Trophoblast cell (in vitro differentiated cells and primary cell): ENCODE data around the gene PCSK4.

Source experiments
- DNase-seq, 2 donors: peaks; one replicate each; pipeline ENCODE4 v3.0.0-alpha.2; 2016
- H2AFZ ChIP-seq: 2 replicates; pipeline ENCODE4 v1.6.1; 2013; ENCODE audit warnings: low read length, moderate library complexity, mild to moderate bottlenecking; ENCODE audit not compliant: insufficient read depth, poor library complexity
- H2AK5ac ChIP-seq: 2 replicates; pipeline ENCODE4 v1.6.1; 2013; ENCODE audit warnings: mild to moderate bottlenecking, low read length
- H2BK120ac ChIP-seq: 2 replicates; pipeline ENCODE4 v1.6.1; 2013; ENCODE audit warnings: low read length, mild to moderate bottlenecking, moderate library complexity; ENCODE audit not compliant: insufficient read depth, poor library complexity
- H2BK12ac ChIP-seq: 2 replicates; pipeline ENCODE4 v1.6.1; 2013; ENCODE audit warnings: mild to moderate bottlenecking, low read length, moderate library complexity
- H2BK5ac ChIP-seq: 2 replicates; pipeline ENCODE4 v1.6.1; 2013; ENCODE audit warnings: low read length, low read depth, moderate library complexity, mild to moderate bottlenecking; ENCODE audit not compliant: poor library complexity
- H3K14ac ChIP-seq: 2 replicates; pipeline ENCODE4 v1.6.1; 2013; ENCODE audit warnings: mild to moderate bottlenecking, low read length
- H3K18ac ChIP-seq: 2 replicates; pipeline ENCODE4 v1.6.1; 2013; ENCODE audit warnings: mild to moderate bottlenecking, low read length
- H3K23ac ChIP-seq: 2 replicates; pipeline ENCODE4 v1.6.1; 2013; ENCODE audit warnings: low read length
- H3K27ac ChIP-seq: 2 replicates; pipeline ENCODE4 v1.5.1; 2013; ENCODE audit warnings: low read depth, mild to moderate bottlenecking, inconsistent platforms, low read length, moderate library complexity
- H3K27me3 ChIP-seq: 2 replicates; pipeline ENCODE4 v1.6.1; 2013; ENCODE audit warnings: inconsistent platforms, mild to moderate bottlenecking, low read length, moderate library complexity; ENCODE audit not compliant: insufficient read depth
- H3K36me3 ChIP-seq, 2 experiments: 1 replicate in 1 of 2; 2 replicates in 1 of 2; pipeline ENCODE4 v1.6.1; 2013; ENCODE audit warnings: low read length in 2 of 2, mild to moderate bottlenecking in 2 of 2, moderate library complexity in 1 of 2; ENCODE audit not compliant: insufficient read depth in 2 of 2, control insufficient read depth in 1 of 2
- H3K4ac ChIP-seq: 2 replicates; pipeline ENCODE4 v1.6.1; 2013; ENCODE audit warnings: low read depth, mild to moderate bottlenecking, low read length, moderate library complexity
- H3K4me1 ChIP-seq, 2 experiments: 1 replicate in 1 of 2; 2 replicates in 1 of 2; pipeline ENCODE4 v1.6.1; 2013; ENCODE audit warnings: low read length in 2 of 2, mild to moderate bottlenecking in 2 of 2, moderate library complexity in 1 of 2; ENCODE audit not compliant: insufficient read depth in 2 of 2, control insufficient read depth in 1 of 2
- H3K4me2 ChIP-seq: 2 replicates; pipeline ENCODE4 v1.6.1; 2013; ENCODE audit warnings: inconsistent platforms, mild to moderate bottlenecking, low read length, moderate library complexity
- H3K4me3 ChIP-seq: 2 replicates; pipeline ENCODE4 v1.5.1; 2013; ENCODE audit warnings: mild to moderate bottlenecking, low read depth, low read length, inconsistent platforms
- H3K79me1 ChIP-seq: one replicate; pipeline ENCODE4 v1.6.1; 2013; ENCODE audit warnings: low read length
- H3K79me2 ChIP-seq: 2 replicates; pipeline ENCODE4 v1.6.1; 2013; ENCODE audit warnings: low read length, mild to moderate bottlenecking; ENCODE audit not compliant: control insufficient read depth, insufficient read depth, poor library complexity
- H3K9ac ChIP-seq: 2 replicates; pipeline ENCODE4 v1.6.1; 2013; ENCODE audit warnings: mild to moderate bottlenecking, low read length
- H3K9me3 ChIP-seq: 2 replicates; pipeline ENCODE4 v1.6.1; 2013; ENCODE audit warnings: low read depth, mild to moderate bottlenecking, control low read depth, inconsistent platforms, low read length; ENCODE audit not compliant: insufficient read depth
- H4K12ac ChIP-seq: 2 replicates; pipeline ENCODE4 v1.6.1; 2013; ENCODE audit warnings: low read depth, mild to moderate bottlenecking, low read length, moderate library complexity
- H4K8ac ChIP-seq: 2 replicates; pipeline ENCODE4 v1.6.1; 2013; ENCODE audit warnings: low read depth, mild to moderate bottlenecking, low read length, moderate library complexity
- H4K91ac ChIP-seq: one replicate; pipeline ENCODE4 v1.6.1; 2013; ENCODE audit warnings: low read depth, mild to moderate bottlenecking, low read length, moderate library complexity
- WGBS: extraction: QIAGEN DNeasy Blood & Tissue Kit; methylation state at CpG from one replicate; pipeline ENCODE4 v1.1.7; 2013; ENCODE audit warnings: missing lambda C conversion rate; ENCODE audit not compliant: insufficient read length, insufficient coverage; ENCODE audit errors: extremely low coverage; 5-methylcytosine and 5-hydroxymethylcytosine counted together

PCSK4 gene

GRCh38 chr19:1467215-1467489, 23.0 kb downstream of the PCSK4 start:
- no peak overlapping the region for H3K14ac ChIP-seq
- no peak overlapping the region for H3K4me2 ChIP-seq
- H3K36me3 ChIP-seq, result no peaks in the 10 kb centered on the region
- no peak overlapping the region for H4K91ac ChIP-seq
- H3K4ac ChIP-seq, result no peak overlapping the region
- peaks cover 30% of the 10 kb centered on the region for H3K9me3 ChIP-seq
- no peak overlapping the region for H3K23ac ChIP-seq
- H3K79me1 ChIP-seq, result no peaks in the 10 kb centered on the region
- peaks cover 73% of the 10 kb centered on the region for H3K27me3 ChIP-seq
- no peak overlapping the region for H2AK5ac ChIP-seq
- no peak overlapping the region for H2AFZ ChIP-seq
- no peak overlapping the region for H3K18ac ChIP-seq
- H3K4me3 ChIP-seq, result no peak overlapping the region
- H4K8ac ChIP-seq, result no peak overlapping the region
- no peak overlapping the region for H3K9ac ChIP-seq
- no peak for DNase-seq
- H3K79me2 ChIP-seq, result no peaks in the 10 kb centered on the region
- H2BK5ac ChIP-seq, result no peak overlapping the region
- no peak overlapping the region for H2BK12ac ChIP-seq
- H2BK120ac ChIP-seq, result no peak overlapping the region
- WGBS, result no CpG with 5 or more reads among the region's 36 CpGs
- H3K27ac ChIP-seq, result no peak overlapping the region
- peaks cover 5 to 19% of the 10 kb centered on the region in 2 experiments for H3K4me1 ChIP-seq
- no peak overlapping the region for H4K12ac ChIP-seq

- DNase-seq, result no peak
- H3K9ac ChIP-seq, result no peak overlapping the region
- H2AFZ ChIP-seq, result no peak overlapping the region
- no peak overlapping the region for H3K23ac ChIP-seq
- H4K12ac ChIP-seq, result no peak overlapping the region
- H3K4me3 ChIP-seq, result no peak overlapping the region
- WGBS, result no CpG with 5 or more reads among the region's 70 CpGs
- H3K27ac ChIP-seq, result no peak overlapping the region
- peaks cover 30% of the 10 kb centered on the region for H3K9me3 ChIP-seq
- no peak overlapping the region for H2AK5ac ChIP-seq
- H3K36me3 ChIP-seq, result no peaks in the 10 kb centered on the region
- no peak overlapping the region for H4K91ac ChIP-seq
- no peaks in the 10 kb centered on the region for H3K79me2 ChIP-seq
- H3K14ac ChIP-seq, result no peak overlapping the region
- no peak overlapping the region for H2BK12ac ChIP-seq
- H3K18ac ChIP-seq, result no peak overlapping the region
- H2BK120ac ChIP-seq, result no peak overlapping the region
- H2BK5ac ChIP-seq, result no peak overlapping the region
- H3K4me2 ChIP-seq, result peak overlapping the region; percentile 25
- no peaks in the 10 kb centered on the region for H3K79me1 ChIP-seq
- no peak overlapping the region for H3K4ac ChIP-seq
- H4K8ac ChIP-seq, result no peak overlapping the region
- H3K27me3 ChIP-seq, result peaks cover 68% of the 10 kb centered on the region
- peaks cover 5 to 19% of the 10 kb centered on the region in 2 experiments for H3K4me1 ChIP-seq
These were observed 23.5 kb downstream of the PCSK4 start for GRCh38 chr19:1466461-1467214.

DNA sequence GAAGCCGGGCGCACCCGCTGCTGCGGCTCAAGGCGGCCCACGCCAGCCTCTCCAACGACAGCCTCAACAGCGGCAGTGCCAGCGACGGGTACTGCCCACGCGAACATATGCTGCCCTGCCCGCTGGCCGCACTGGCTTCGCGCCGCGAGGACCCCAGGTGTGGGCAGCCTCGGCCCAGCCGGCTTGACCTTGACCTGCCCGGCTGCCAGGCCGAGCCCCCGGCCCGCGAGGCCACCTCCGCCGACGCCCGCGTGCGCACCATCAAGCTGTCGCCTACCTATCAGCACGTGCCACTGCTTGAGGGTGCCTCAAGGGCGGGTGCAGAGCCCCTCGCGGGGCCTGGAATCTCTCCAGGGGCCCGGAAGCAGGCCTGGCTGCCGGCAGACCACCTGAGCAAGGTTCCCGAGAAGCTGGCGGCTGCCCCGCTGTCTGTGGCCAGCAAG, 24.1 kb downstream of the PCSK4 start:
- peaks cover 5 to 17% of the 10 kb centered on the region in 2 experiments for H3K4me1 ChIP-seq

GRCh38 chr19:1465191-1466016, 24.7 kb downstream of the PCSK4 start:
- no CpG with 5 or more reads among the region's 83 CpGs for WGBS
- H3K4me1 ChIP-seq, result peaks cover 4 to 11% of the 10 kb centered on the region in 2 experiments
- H3K79me1 ChIP-seq, result no peaks in the 10 kb centered on the region
- H4K8ac ChIP-seq, result no peak overlapping the region
- peaks cover 0 to under 1% of the 10 kb centered on the region in 2 experiments for H3K36me3 ChIP-seq
- no peak overlapping the region for H2AK5ac ChIP-seq
- H3K27ac ChIP-seq, result no peak overlapping the region
- peak; percentile 33 to 58 for DNase-seq
- no peak overlapping the region for H2AFZ ChIP-seq
- H3K14ac ChIP-seq, result no peak overlapping the region
- H3K27me3 ChIP-seq, result peaks cover 55% of the 10 kb centered on the region
- no peaks in the 10 kb centered on the region for H3K79me2 ChIP-seq
- no peak overlapping the region for H3K18ac ChIP-seq
- no peak overlapping the region for H3K4me2 ChIP-seq
- no peak overlapping the region for H2BK12ac ChIP-seq
- H3K4ac ChIP-seq, result no peak overlapping the region
- no peak overlapping the region for H4K91ac ChIP-seq
- no peak overlapping the region for H2BK120ac ChIP-seq
- H3K23ac ChIP-seq, result no peak overlapping the region
- no peak overlapping the region for H4K12ac ChIP-seq
- H3K9ac ChIP-seq, result no peak overlapping the region
- no peak overlapping the region for H2BK5ac ChIP-seq
- H3K9me3 ChIP-seq, result peaks cover 24% of the 10 kb centered on the region
- no peak overlapping the region for H3K4me3 ChIP-seq

More for the DNA sequence above, 24.1 kb downstream of the PCSK4 start:
- no peak for DNase-seq
- Histone ChIP-seq H3K9ac (no peak overlapping the region), H4K91ac (no peak overlapping the region), H3K79me2 (no peaks in the 10 kb centered on the region), H2BK5ac (no peak overlapping the region), H4K12ac (no peak overlapping the region), H3K23ac (no peak overlapping the region), H3K27ac (no peak overlapping the region), H3K36me3 (no peaks in the 10 kb centered on the region), H2AK5ac (no peak overlapping the region), H3K4ac (no peak overlapping the region), H2AFZ (no peak overlapping the region), H4K8ac (no peak overlapping the region), H3K4me2 (no peak overlapping the region), H3K4me3 (no peak overlapping the region), H2BK12ac (no peak overlapping the region), H3K18ac (no peak overlapping the region), H3K27me3 (peaks cover 62% of the 10 kb centered on the region), H2BK120ac (no peak overlapping the region), H3K14ac (no peak overlapping the region), H3K79me1 (no peaks in the 10 kb centered on the region), H3K9me3 (peaks cover 27% of the 10 kb centered on the region)
- WGBS, result no CpG with 5 or more reads among the region's 41 CpGs
